GM12878 (cell line): Measurements from ENCODE around the gene GNG12. TPM values are rescaled to one million over a fixed set of nuclear protein-coding genes. Genes with fewer than 3 reads are reported as not detected.

Experiments used
- BMI1 ChIP-seq: fragments of 450-650 bp; IDR thresholded peaks from 2 replicates; pipeline ENCODE4 v1.6.1; 2016; ENCODE audit warnings: mild to moderate bottlenecking, moderate library complexity, borderline replicate concordance
- EZH2 ChIP-seq: IDR thresholded peaks from 2 replicates; pipeline ENCODE4 v1.6.1; 2012; ENCODE audit warnings: low read depth, mild to moderate bottlenecking, control low read depth, inconsistent platforms, low read length, borderline replicate concordance; ENCODE audit not compliant: control insufficient read depth
- GATAD2B ChIP-seq: fragments of 450-650 bp; conservative IDR thresholded peaks from 2 replicates; pipeline ENCODE4 v1.6.1; 2017; ENCODE audit warnings: low read depth, mild to moderate bottlenecking, moderate library complexity
- IKZF1 ChIP-seq: fragments of 450-650 bp; conservative IDR thresholded peaks from 2 replicates; pipeline ENCODE4 v1.6.1; 2017; ENCODE audit warnings: antibody characterized with exemption, mild to moderate bottlenecking
- KDM1A ChIP-seq: fragments of 200-600 bp; sonication (generic); IDR thresholded peaks from 2 replicates; pipeline ENCODE4 v1.6.1; 2016; ENCODE audit warnings: borderline replicate concordance
- LARP7 ChIP-seq: fragments of 450-650 bp; IDR thresholded peaks from 2 replicates; pipeline ENCODE4 v1.6.1; 2017; ENCODE audit warnings: mild to moderate bottlenecking
- NFYA ChIP-seq: IDR thresholded peaks from 2 replicates; pipeline ENCODE4 v1.6.1; 2011; ENCODE audit warnings: low read depth, mild to moderate bottlenecking, low read length, improper control_type of control experiment, borderline replicate concordance
- NR2C2 ChIP-seq: IDR thresholded peaks from 2 replicates; pipeline ENCODE4 v1.6.1; 2011; ENCODE audit warnings: borderline replicate concordance, low read depth; ENCODE audit not compliant: control insufficient read depth, insufficient read length
- PML ChIP-seq: IDR thresholded peaks from 2 replicates; pipeline ENCODE4 v1.6.1; 2012; ENCODE audit warnings: low read length, inconsistent platforms
- RAD21 ChIP-seq: IDR thresholded peaks from 2 replicates; pipeline ENCODE4 v1.6.1; 2011; ENCODE audit warnings: mild to moderate bottlenecking, low read depth, low read length, moderate library complexity; ENCODE audit not compliant: insufficient read depth
- RELA ChIP-seq: fragments of 450-650 bp; IDR thresholded peaks from 2 replicates; pipeline ENCODE4 v1.8.0; 2014; ENCODE audit warnings: borderline replicate concordance; ENCODE audit not compliant: partially characterized antibody
- ZNF217 ChIP-seq: fragments of 450-650 bp; IDR thresholded peaks from 2 replicates; pipeline ENCODE4 v1.6.1; 2017; ENCODE audit warnings: antibody characterized with exemption, mild to moderate bottlenecking
- ZZZ3 ChIP-seq: IDR thresholded peaks from 2 replicates; pipeline ENCODE4 v1.6.1; 2011; ENCODE audit warnings: low read depth; ENCODE audit not compliant: control insufficient read depth, insufficient read length
- polyA plus RNA-seq, 11 experiments: library from polyadenylated mRNA; depleted of rRNA in 4 of 11; unstranded in 6 of 11; stranded (reverse) in 5 of 11; fragments of >200 nt; fragmentation: Nextera tagmentation in 4 of 11; fragmentation: Illumina TruSeq in 1 of 11; extraction: Ambion mirVana in 4 of 11; extraction: Trizol in 1 of 11; gene quantifications; 1 replicate in 1 of 11; 2 replicates in 10 of 11; pipeline versions ENCODE4 v1.2.1 to v1.2.3, GENCODE V29; 2011 to 2016; ENCODE audit warnings: inconsistent platforms in 2 of 11, missing spikeins in 2 of 11, low read depth in 1 of 11
- total RNA-seq, 4 experiments: library from RNA; depleted of rRNA in 3 of 4; stranded (reverse); fragments of >200 nt in 3 of 4; fragmentation: Illumina TruSeq in 1 of 4; extraction: Trizol in 1 of 4; gene quantifications; 2 replicates each; pipeline versions ENCODE4 v1.2.1 to v1.2.3, GENCODE V29; 2013 to 2021
- TF ChIP-seq, protein P1 (sequence below): fragments of 450-650 bp; IDR thresholded peaks from 2 replicates; pipeline ENCODE4 v1.6.1; 2017; ENCODE audit warnings: mild to moderate bottlenecking
- TF ChIP-seq, protein P2 (sequence below): fragments of 450-650 bp; IDR thresholded peaks from 2 replicates; pipeline ENCODE4 v1.6.1; 2017; ENCODE audit warnings: low read depth, mild to moderate bottlenecking, moderate library complexity
- TF ChIP-seq, protein P3 (sequence below): fragments of 450-650 bp; IDR thresholded peaks from 2 replicates; pipeline ENCODE4 v1.6.1; 2017; ENCODE audit warnings: mild to moderate bottlenecking, low read depth, inconsistent platforms; ENCODE audit not compliant: poor library complexity, severe bottlenecking
- TF ChIP-seq, protein P4 (sequence below): IDR thresholded peaks from 2 replicates; pipeline ENCODE4 v1.6.1; 2011; ENCODE audit warnings: borderline replicate concordance, low read depth, mild to moderate bottlenecking, moderate library complexity, low read length; ENCODE audit not compliant: insufficient read depth, poor library complexity, severe bottlenecking
- TF ChIP-seq, protein P5 (sequence below): fragments of 450-650 bp; IDR thresholded peaks from 2 replicates; pipeline ENCODE4 v1.6.1; 2017; ENCODE audit warnings: antibody characterized with exemption, mild to moderate bottlenecking, moderate library complexity

The GNG12 gene
- total and polyA plus RNA-seq, 10 of the 15 experiments (the other 5 are each of a cell fraction or from before 2014, with no cell fraction given): 0.22 to 32.8 (median 0.35) TPM

DNA sequence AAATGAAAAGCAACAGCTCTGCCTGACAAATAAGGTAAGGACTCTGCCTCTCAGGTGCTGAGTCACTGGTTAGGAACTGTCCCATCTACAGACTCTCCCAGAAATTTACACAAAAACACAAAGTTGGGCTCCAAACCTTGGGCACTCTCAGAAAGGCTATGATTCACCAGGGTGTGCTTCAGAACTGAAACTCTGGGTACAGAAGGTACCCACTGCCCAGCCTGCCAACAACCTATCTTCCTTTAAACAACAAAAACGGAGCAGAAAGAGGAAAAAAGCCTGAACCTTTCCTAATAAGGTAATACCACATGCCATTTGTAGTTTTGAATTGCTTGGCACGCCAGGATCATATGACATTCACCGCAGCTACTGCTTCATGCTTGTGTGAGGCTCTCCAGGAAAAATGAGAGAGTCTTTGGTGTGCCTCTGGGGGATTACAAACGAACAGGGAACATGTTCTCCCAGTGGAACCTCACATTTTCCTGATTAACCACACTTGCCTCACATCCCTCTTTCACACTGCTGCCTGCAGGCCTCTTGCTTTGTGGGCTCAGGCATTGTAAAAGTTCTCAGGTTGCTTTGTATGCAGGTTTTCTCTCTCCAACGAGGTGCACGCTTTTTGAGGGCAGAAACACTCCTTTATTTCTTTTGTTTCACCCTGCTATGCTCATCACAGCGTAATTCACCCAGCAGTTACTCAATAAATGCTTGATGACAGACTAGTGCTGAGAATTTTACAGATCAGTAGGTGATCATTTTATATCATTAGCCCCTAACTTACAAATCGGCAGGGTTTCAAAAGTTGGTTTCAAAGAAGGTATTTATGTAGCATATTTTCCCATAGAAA, 83.2 kb downstream of the GNG12 start (continued):
- TF ChIP-seq NFYA: no peak
- TF ChIP-seq LARP7: no peak
- TF ChIP-seq ZZZ3: no peak
- TF ChIP-seq PML: no peak
- no peak for TF ChIP-seq BMI1
- no peak for TF ChIP-seq RAD21
- TF ChIP-seq KDM1A: no peak
- TF ChIP-seq, protein P1, sequence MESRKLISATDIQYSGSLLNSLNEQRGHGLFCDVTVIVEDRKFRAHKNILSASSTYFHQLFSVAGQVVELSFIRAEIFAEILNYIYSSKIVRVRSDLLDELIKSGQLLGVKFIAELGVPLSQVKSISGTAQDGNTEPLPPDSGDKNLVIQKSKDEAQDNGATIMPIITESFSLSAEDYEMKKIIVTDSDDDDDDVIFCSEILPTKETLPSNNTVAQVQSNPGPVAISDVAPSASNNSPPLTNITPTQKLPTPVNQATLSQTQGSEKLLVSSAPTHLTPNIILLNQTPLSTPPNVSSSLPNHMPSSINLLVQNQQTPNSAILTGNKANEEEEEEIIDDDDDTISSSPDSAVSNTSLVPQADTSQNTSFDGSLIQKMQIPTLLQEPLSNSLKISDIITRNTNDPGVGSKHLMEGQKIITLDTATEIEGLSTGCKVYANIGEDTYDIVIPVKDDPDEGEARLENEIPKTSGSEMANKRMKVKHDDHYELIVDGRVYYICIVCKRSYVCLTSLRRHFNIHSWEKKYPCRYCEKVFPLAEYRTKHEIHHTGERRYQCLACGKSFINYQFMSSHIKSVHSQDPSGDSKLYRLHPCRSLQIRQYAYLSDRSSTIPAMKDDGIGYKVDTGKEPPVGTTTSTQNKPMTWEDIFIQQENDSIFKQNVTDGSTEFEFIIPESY: no peak
- TF ChIP-seq, protein P2, sequence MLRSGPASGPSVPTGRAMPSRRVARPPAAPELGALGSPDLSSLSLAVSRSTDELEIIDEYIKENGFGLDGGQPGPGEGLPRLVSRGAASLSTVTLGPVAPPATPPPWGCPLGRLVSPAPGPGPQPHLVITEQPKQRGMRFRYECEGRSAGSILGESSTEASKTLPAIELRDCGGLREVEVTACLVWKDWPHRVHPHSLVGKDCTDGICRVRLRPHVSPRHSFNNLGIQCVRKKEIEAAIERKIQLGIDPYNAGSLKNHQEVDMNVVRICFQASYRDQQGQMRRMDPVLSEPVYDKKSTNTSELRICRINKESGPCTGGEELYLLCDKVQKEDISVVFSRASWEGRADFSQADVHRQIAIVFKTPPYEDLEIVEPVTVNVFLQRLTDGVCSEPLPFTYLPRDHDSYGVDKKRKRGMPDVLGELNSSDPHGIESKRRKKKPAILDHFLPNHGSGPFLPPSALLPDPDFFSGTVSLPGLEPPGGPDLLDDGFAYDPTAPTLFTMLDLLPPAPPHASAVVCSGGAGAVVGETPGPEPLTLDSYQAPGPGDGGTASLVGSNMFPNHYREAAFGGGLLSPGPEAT: peak; percentile 63
- no peak for TF ChIP-seq ZNF217
- TF ChIP-seq RELA: no peak
- TF ChIP-seq NR2C2: no peak
- TF ChIP-seq GATAD2B: peak; percentile 48; the same call in 1 of the 2 replicates
- TF ChIP-seq, protein P3, sequence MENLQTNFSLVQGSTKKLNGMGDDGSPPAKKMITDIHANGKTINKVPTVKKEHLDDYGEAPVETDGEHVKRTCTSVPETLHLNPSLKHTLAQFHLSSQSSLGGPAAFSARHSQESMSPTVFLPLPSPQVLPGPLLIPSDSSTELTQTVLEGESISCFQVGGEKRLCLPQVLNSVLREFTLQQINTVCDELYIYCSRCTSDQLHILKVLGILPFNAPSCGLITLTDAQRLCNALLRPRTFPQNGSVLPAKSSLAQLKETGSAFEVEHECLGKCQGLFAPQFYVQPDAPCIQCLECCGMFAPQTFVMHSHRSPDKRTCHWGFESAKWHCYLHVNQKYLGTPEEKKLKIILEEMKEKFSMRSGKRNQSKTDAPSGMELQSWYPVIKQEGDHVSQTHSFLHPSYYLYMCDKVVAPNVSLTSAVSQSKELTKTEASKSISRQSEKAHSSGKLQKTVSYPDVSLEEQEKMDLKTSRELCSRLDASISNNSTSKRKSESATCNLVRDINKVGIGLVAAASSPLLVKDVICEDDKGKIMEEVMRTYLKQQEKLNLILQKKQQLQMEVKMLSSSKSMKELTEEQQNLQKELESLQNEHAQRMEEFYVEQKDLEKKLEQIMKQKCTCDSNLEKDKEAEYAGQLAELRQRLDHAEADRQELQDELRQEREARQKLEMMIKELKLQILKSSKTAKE: no peak
- peak; percentile 76 for TF ChIP-seq IKZF1
- TF ChIP-seq, protein P4, sequence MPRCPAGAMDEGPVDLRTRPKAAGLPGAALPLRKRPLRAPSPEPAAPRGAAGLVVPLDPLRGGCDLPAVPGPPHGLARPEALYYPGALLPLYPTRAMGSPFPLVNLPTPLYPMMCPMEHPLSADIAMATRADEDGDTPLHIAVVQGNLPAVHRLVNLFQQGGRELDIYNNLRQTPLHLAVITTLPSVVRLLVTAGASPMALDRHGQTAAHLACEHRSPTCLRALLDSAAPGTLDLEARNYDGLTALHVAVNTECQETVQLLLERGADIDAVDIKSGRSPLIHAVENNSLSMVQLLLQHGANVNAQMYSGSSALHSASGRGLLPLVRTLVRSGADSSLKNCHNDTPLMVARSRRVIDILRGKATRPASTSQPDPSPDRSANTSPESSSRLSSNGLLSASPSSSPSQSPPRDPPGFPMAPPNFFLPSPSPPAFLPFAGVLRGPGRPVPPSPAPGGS: no peak
- TF ChIP-seq, protein P5, sequence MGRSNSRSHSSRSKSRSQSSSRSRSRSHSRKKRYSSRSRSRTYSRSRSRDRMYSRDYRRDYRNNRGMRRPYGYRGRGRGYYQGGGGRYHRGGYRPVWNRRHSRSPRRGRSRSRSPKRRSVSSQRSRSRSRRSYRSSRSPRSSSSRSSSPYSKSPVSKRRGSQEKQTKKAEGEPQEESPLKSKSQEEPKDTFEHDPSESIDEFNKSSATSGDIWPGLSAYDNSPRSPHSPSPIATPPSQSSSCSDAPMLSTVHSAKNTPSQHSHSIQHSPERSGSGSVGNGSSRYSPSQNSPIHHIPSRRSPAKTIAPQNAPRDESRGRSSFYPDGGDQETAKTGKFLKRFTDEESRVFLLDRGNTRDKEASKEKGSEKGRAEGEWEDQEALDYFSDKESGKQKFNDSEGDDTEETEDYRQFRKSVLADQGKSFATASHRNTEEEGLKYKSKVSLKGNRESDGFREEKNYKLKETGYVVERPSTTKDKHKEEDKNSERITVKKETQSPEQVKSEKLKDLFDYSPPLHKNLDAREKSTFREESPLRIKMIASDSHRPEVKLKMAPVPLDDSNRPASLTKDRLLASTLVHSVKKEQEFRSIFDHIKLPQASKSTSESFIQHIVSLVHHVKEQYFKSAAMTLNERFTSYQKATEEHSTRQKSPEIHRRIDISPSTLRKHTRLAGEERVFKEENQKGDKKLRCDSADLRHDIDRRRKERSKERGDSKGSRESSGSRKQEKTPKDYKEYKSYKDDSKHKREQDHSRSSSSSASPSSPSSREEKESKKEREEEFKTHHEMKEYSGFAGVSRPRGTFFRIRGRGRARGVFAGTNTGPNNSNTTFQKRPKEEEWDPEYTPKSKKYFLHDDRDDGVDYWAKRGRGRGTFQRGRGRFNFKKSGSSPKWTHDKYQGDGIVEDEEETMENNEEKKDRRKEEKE: no peak
- TF ChIP-seq EZH2: no peak
